HT-29 (cell line): ENCODE results near the gene WT1. TPM values are rescaled to one million over a fixed set of nuclear protein-coding genes. Genes with fewer than 3 reads are reported as not detected.
"Not testable (repeated sequence)": the region's sequence is repeated elsewhere in the genome, so short reads cannot be mapped to it uniquely, and the experiment has no call there.

ENCODE experiments used
- DNase-seq: peaks from one replicate; pipeline ENCODE4 v3.0.0-alpha.2; 2015; ENCODE audit warnings: low spot score
- total RNA-seq: library from RNA; depleted of rRNA; stranded (reverse); fragments of >200 nt; shearing (Covaris generic); gene quantifications from 2 replicates; pipeline ENCODE4 v1.2.3, GENCODE V29; 2014; rRNA removed

WT1 gene
- total RNA-seq = not detected in 2 replicates

DNA sequence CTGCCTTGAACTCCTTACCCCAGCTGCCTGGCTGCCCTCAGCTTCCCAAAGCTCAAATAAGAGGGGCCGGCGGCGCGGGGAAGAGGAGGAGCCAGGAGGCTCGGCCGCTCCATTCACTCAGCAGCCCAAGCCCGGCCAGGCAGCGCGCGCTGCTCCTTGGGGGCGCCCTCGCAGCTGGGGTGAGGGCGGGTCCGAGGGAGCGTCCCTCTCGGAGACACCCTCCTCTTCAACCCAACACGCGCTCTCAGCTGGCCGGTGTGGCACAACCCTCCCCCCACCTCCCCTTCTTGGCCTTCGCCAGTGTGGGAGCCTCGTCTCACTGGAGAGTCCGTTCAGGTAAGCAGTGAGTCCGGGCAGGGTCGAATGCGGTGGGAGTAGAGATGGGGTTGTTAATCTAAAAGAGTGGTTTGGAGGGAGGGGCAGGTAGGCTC lies at the start of gene WT1:
Gene WT1 (minus strand): TSS at position 29 of the 431 bp plus-strand sequence.
- no peak for DNase-seq

- DNase-seq = no peak
Measured at GRCh38 chr11:32479291-32479690, 44.0 kb upstream of the WT1 start.

DNA sequence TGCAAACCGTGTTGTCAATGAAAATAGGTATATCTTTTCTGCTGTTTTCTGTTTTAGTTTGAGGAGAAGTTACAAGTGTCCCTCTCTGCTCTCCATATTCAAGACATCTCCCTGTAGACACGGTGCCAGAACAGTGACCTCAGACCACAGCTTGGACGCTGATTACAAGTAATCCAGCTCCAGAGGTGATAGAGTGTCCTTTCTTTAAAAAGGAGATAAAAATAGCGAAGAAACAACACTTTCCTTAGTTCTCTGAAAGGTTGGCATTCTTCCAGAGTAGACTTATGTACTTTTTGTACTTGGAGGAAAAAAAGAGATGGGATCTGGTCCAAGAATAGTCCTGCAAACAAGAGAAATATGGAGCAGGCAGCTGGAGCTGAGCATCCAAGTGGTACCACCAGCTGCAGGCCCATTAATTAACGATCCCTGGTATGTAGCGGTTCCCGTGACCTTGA lies 43.0 kb upstream of the WT1 start:
- no peak for DNase-seq

DNA sequence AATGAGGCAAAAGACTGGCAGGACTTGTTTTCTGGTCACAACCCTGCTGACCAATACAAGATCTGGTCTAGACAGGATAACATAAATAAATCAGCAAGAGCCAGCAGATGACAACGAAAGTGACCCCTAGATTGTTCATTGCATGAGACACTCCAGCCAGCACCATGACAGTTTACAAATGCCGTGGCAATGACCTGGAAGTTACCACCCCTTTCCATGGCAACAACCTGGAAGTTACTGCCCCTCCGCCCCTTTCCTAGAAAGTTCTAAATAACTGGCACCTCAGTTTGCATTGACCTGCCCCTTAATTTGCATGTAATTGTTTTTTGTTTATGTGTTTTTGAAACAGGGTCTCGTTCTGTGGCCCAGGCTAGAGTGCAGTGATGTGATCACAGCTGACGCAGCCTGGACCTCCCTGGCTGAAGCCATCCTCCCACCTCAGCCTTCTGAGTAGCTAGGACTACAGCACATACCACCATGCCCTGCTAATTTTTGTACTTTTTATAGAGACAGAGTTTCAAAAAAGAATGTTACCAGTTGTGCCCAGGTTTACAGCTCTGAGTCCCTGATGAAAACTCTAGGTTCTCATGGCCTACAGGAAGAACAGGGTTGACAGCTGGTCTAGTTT lies 38.1 kb upstream of the WT1 start:
- no peak for DNase-seq

GRCh38 chr11:32472226-32472625 lies 36.9 kb upstream of the WT1 start:
- DNase-seq = no peak

DNA sequence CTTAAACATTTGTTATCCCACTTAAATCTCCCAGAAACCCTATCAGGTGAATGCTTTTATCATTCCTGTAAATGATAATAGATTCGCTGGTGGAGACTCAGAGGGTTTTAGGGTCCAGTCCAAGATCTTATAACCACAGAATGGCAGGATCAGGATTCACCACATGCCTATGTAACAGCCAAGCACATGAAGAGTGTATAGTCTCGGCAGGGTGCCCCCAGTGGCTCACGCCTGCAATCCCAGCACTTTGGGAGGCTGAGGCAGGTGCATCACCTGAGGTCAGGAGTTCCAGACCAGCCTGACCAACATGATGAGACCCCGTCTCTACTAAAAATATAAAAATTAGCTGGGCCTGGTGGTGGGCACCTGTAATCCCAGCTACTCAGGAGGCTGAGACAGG lies 36.2 kb upstream of the WT1 start:
- DNase-seq = not testable (repeated sequence)

- no peak for DNase-seq
Measured at GRCh38 chr11:32469791-32470190, 34.5 kb upstream of the WT1 start.

DNA sequence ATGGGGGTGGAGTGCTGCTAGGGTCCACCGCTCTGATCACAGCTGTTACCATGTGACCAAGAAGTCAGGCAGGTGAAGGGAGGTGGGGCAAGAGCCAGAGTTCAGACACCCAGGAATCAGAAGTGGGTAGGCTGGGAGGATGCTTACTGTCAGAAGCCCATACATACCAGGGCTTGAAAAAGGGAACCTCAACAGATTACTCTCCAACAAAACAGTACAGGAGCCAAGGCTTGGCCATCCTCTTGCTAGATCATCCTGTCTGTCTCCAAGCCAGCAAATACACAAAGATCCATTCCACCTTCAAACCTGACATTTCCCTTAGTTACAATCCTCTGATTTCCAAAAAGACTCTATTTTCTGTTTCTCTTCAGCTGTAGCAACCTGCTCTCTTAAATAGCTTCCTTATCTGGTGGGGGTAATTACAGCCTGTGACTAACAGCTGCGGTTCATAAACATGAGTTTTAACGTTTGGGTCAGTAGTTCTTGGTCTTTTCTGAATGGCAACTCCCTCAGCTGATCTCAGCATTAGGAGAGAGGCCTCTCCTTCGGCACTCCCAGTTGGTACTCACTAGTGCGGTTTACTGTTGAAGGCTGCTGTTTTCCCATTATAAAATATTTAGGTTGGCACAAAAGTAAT lies 31.1 kb upstream of the WT1 start:
- DNase-seq = no peak

DNA sequence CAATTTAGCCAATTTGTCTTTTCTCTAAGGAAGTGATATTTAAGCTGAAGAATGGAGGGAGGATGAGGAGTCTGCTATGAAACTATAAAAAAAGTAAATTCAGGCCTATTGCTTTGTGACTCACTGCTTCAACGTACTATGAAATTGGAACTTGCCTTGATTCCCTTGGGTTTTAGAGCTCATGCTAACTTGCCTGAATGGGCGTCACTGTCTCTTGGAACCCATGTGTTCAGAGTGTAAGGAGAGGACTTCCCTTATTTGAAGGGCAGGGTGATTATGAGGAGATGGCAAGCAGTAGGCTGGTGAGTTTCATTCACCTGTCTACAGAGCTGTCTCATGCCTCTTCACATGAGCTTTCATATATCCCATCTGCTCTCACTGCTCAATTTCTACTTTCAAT lies 28.7 kb upstream of the WT1 start:
- DNase-seq = no peak

DNA sequence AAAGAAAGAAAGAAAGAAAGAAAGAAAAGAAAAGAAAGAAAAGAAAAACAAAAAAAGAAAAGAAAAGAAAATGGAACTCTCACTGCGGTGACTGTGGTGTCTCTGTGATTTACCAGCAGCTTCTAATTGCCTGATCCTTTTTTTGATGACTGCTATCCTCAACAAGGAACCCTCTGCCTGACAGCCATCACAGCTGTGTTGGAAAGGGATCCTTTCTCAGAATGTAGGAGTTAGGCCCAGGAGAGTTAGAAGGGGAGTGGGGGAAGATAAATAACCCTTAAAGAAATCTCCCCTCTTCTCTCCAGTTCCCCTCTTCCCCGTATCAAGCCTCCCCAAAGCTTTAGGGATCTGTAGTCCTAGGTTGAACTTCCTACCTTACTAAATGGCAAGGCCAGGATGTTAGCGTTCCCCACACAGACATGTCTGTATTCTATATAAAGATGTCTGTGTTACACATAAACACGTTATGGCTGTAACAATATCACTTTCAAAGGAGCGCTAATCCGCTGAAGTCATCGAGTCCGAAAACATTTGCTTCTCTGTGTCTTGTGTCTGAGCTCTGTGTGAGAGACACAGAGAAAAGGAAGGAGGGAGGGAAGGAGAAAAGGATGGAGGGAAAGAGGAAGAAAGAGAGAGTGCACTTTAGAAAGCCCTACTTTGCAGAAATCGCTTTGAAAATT lies 26.8 kb upstream of the WT1 start:
- no peak for DNase-seq

DNA sequence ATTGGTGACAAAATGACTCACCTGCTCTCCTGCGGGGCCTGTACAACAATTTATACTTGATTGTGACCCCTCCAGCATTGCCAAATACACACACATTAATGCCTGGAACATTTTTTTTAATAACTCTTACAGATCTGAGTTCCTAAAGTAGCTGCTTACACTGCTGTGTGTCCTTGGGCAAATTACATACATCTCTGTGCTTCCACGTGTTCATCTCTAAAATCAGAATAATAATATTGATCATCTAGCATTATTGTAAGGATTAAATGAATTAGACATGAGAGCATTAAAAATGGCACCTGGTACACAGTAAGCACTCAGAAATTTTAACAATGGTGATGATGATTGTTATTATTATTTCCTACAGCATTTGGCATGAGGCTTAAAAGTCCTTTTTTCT lies 21.5 kb upstream of the WT1 start:
- no peak for DNase-seq

DNA sequence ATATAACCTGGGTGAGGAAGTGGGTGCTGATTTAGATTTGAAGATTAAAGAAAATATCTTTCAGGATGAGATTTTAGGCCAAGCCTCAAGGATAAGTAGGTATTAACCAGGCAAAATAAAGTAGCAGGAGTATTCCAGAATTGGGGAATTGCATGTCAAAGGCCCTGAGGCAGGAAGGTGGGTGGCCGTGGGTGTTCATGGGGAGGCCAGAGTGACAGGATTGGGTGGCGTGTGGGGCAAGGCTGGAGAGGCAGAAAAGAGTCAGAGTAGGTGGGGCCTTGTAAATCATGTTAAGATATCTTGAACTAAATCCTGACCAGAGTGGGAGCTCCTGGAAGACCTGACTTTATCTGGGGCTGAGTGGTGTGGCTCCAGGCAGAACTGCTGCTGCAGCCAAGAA lies 19.7 kb upstream of the WT1 start:
- no peak for DNase-seq

GRCh38 chr11:32451808-32452207 lies 16.5 kb upstream of the WT1 start:
- no peak for DNase-seq

GRCh38 chr11:32450372-32450771 lies 15.0 kb upstream of the WT1 start:
- DNase-seq = no peak

GRCh38 chr11:32448232-32448631 lies 12.9 kb upstream of the WT1 start:
- peak; percentile 54 for DNase-seq

DNA sequence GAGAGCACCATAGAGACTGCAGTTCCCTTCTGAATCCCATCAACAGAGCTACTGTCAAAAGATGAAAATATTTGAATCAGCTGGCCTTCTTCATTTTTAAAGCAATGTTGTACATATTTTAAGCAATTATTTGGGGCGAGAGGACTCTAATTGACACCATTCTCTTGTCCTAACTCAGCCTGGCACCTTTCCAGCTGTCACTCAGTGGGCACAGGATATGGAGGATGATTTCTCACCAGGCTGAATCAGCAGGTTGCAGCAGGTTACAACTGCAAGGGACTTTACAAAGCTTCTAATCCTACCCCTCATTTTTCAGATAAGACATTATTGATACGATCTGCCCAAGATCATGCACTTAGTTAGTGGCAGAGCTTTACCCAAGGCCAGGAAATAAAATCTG lies 11.9 kb upstream of the WT1 start:
- no peak for DNase-seq

GRCh38 chr11:32446227-32446626 lies 10.9 kb upstream of the WT1 start:
- no peak for DNase-seq

- DNase-seq = no peak
Measured at GRCh38 chr11:32444186-32444585, 8.8 kb upstream of the WT1 start.

DNA sequence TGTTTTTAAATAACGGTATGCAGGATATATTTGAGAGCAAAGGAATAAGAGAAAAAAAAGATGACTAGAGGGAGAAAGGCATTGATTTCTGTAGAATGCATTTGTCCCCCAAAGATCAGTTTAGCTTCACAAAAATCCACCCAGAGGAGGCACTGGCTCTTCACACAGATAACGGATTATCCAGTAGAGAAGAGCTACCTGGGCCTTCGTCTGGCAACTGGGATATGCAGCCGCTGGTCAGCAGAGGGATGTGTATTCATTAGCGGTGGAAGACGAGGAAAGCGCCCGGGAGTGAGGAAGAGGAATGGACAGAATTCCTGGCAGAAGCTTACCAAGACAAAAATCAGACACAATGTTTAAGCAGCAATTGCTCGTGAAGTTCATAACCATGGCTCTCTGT lies 5.6 kb upstream of the WT1 start:
- DNase-seq = no peak

DNA sequence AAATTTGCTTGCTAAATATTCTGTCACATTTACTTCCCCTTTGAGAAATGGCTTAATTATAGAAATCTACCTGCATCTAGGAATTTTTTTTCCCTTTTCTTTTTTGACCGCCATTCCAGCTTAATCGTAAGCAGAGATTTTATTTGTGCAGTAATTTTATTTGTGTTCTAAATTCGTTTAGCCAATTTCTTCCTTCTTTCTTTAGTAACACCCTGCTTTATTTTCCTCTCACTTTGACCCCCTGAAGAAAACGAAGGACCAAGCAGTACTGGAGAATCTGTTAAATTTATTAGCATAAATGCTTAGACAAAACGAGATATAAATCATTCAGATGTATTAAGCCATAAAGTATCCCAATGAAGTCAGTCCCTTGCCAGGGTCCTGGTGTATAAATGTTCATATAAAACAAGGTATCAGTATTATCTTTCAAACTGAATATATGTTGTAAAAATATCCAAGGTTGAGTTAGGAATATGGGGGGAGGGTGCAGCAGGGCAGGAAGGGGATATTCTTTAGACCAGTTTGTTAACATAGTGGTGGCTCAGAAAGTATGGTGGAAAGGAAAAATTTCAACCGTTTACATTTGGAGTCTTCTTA lies 5.1 kb upstream of the WT1 start:
- DNase-seq = no peak

DNA sequence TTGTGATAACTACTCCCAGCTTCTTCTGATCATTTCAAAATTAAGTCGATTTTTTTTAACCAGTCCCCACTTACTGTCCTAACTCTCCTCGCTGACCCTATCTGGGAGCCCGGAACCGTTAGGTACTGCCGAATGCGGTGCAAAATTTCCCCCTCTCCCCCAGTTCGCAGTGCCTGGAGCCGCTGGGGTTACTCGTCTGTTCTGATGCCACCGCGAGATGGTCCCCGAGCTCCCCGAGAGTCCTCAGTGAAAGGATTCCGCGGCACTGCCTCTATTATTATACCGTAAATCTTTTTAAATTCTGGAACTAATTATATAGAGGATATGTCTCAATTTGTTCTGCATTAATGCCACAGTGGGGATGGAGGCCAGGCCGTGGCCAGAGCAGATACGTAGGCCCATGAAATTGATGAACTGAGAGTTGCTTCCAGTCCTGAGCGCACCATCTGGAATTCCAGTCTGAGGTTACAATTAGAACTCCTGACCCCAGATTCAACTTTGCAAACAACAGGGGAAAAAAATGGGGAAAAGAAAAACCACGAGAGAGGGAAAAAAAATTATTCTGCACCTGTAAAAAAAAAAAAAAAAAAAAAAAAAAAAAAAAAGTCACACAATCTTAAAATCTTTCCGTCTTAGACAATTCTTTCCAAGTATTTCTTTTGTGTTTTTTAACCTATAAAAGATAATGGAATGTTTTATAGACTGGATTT lies 4.3 kb upstream of the WT1 start:
- DNase-seq = no peak
